HEK293 (cell line): Measurements from ENCODE around the gene NR3C2.

Experiments
- HOXA7 ChIP-seq: sonication (generic); formaldehyde crosslinking; IDR thresholded peaks from 2 replicates; pipeline ENCODE4 v1.8.1; 2022; ENCODE audit warnings: missing genetic modification reagents, borderline replicate concordance
- KLF16 ChIP-seq: fragments of 450-650 bp; formaldehyde crosslinking; IDR thresholded peaks from 2 replicates; pipeline ENCODE4 v1.5.1; 2017; ENCODE audit warnings: missing biosample characterization, missing genetic modification characterization
- ZBTB8A ChIP-seq: fragments of 450-650 bp; formaldehyde crosslinking; IDR thresholded peaks from 2 replicates; pipeline ENCODE4 v1.5.1; 2016; ENCODE audit warnings: missing biosample characterization, missing genetic modification characterization
- ZNF24 ChIP-seq: fragments of 450-650 bp; formaldehyde crosslinking; IDR thresholded peaks from 2 replicates; pipeline ENCODE4 v1.5.1; 2016; ENCODE audit warnings: missing biosample characterization, missing genetic modification characterization
- ZNF513 ChIP-seq: fragments of 450-650 bp; IDR thresholded peaks from 2 replicates; pipeline ENCODE4 v1.5.1; 2018; ENCODE audit warnings: missing biosample characterization, missing genetic modification characterization
- ZNF561 ChIP-seq: fragments of 450-650 bp; IDR thresholded peaks from 2 replicates; pipeline ENCODE4 v1.5.1; 2018; ENCODE audit warnings: missing biosample characterization, missing genetic modification characterization, borderline replicate concordance

DNA sequence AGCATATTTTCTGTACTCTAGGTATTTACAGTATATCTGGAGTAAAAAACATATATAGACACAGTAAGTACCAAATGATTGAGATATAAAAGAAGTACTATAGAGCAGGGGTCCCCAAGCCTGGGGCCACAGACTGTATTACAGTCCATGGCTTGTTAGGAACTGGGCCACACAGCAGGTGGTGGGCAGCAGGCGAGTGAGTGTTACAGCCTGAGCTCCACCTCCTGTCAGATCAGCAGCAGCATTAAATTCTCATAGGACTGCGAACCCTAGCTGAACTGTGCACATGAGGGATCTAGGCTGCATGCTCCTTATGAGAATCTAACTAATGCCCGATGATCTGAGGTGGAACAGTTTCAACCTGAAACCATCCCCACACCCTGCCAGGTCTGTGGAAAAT, 300.7 kb downstream of the NR3C2 start:
- no peak for TF ChIP-seq ZBTB8A (tag by site-specific recombination)
- no peak for TF ChIP-seq HOXA7 (CRISPR knock-in tag)
- no peak for TF ChIP-seq KLF16 (tag by site-specific recombination)
- TF ChIP-seq ZNF513 (tag by site-specific recombination), result no peak
- no peak for TF ChIP-seq ZNF561
- TF ChIP-seq ZNF24 (tag by site-specific recombination), result no peak
